ENCODE results near the gene GRAP. TPM values are rescaled to one million over a fixed set of nuclear protein-coding genes. Genes with fewer than 3 reads are reported as not detected.

GRAP gene
- total and polyA plus RNA-seq, 9 of the 15 experiments (the other 6 are each of a cell fraction or from before 2014, with no cell fraction given) = 0.07 to 0.41 (median 0.19) TPM; not detected in 5

DNA sequence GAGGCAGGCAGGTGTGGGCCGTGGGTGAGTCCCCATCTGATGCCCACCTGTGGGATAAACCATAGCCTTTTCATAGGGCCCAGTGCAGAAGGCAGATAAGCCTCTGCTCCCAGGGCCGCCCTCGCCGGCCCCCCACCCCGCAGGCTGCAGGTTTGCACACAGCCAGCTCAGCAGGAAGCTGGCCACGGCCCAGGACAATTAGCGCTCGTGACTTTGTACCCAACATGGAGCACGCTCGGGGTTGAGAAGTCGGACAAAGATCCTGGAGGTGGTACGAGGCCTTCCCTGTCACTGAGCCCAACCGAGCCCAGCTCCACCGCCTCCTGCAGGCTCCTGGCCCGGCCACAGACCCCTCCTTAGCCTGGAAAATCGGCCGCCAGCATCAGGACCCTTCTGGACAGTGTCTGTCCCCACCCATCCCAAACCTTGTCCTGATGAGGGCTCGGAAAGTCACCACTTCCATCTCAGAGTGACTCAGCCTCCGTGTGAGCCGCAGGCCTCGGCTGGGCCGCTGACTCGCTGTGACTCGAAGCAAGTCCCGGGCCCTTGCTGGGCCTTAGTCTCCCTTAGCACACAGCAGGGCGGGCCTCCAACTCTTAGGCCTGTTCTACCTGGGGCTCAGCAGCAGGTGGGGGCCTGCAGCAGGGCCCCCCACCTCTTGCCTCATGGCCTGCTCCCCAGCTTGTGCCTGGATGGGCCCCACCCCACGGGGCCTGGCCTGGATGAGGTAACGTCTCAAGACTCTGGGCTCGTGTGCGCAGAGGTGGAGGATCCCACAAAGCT, 64.9 kb downstream of the GRAP start (continued):
- TF ChIP-seq, protein P1, sequence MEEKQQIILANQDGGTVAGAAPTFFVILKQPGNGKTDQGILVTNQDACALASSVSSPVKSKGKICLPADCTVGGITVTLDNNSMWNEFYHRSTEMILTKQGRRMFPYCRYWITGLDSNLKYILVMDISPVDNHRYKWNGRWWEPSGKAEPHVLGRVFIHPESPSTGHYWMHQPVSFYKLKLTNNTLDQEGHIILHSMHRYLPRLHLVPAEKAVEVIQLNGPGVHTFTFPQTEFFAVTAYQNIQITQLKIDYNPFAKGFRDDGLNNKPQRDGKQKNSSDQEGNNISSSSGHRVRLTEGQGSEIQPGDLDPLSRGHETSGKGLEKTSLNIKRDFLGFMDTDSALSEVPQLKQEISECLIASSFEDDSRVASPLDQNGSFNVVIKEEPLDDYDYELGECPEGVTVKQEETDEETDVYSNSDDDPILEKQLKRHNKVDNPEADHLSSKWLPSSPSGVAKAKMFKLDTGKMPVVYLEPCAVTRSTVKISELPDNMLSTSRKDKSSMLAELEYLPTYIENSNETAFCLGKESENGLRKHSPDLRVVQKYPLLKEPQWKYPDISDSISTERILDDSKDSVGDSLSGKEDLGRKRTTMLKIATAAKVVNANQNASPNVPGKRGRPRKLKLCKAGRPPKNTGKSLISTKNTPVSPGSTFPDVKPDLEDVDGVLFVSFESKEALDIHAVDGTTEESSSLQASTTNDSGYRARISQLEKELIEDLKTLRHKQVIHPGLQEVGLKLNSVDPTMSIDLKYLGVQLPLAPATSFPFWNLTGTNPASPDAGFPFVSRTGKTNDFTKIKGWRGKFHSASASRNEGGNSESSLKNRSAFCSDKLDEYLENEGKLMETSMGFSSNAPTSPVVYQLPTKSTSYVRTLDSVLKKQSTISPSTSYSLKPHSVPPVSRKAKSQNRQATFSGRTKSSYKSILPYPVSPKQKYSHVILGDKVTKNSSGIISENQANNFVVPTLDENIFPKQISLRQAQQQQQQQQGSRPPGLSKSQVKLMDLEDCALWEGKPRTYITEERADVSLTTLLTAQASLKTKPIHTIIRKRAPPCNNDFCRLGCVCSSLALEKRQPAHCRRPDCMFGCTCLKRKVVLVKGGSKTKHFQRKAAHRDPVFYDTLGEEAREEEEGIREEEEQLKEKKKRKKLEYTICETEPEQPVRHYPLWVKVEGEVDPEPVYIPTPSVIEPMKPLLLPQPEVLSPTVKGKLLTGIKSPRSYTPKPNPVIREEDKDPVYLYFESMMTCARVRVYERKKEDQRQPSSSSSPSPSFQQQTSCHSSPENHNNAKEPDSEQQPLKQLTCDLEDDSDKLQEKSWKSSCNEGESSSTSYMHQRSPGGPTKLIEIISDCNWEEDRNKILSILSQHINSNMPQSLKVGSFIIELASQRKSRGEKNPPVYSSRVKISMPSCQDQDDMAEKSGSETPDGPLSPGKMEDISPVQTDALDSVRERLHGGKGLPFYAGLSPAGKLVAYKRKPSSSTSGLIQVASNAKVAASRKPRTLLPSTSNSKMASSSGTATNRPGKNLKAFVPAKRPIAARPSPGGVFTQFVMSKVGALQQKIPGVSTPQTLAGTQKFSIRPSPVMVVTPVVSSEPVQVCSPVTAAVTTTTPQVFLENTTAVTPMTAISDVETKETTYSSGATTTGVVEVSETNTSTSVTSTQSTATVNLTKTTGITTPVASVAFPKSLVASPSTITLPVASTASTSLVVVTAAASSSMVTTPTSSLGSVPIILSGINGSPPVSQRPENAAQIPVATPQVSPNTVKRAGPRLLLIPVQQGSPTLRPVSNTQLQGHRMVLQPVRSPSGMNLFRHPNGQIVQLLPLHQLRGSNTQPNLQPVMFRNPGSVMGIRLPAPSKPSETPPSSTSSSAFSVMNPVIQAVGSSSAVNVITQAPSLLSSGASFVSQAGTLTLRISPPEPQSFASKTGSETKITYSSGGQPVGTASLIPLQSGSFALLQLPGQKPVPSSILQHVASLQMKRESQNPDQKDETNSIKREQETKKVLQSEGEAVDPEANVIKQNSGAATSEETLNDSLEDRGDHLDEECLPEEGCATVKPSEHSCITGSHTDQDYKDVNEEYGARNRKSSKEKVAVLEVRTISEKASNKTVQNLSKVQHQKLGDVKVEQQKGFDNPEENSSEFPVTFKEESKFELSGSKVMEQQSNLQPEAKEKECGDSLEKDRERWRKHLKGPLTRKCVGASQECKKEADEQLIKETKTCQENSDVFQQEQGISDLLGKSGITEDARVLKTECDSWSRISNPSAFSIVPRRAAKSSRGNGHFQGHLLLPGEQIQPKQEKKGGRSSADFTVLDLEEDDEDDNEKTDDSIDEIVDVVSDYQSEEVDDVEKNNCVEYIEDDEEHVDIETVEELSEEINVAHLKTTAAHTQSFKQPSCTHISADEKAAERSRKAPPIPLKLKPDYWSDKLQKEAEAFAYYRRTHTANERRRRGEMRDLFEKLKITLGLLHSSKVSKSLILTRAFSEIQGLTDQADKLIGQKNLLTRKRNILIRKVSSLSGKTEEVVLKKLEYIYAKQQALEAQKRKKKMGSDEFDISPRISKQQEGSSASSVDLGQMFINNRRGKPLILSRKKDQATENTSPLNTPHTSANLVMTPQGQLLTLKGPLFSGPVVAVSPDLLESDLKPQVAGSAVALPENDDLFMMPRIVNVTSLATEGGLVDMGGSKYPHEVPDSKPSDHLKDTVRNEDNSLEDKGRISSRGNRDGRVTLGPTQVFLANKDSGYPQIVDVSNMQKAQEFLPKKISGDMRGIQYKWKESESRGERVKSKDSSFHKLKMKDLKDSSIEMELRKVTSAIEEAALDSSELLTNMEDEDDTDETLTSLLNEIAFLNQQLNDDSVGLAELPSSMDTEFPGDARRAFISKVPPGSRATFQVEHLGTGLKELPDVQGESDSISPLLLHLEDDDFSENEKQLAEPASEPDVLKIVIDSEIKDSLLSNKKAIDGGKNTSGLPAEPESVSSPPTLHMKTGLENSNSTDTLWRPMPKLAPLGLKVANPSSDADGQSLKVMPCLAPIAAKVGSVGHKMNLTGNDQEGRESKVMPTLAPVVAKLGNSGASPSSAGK (IDR thresholded peaks at IDR 0.05) = peak; percentile 78
- TF ChIP-seq ZNF589 (CRISPR knock-in tag; IDR thresholded peaks at IDR 0.05; ENCODE audit: low read depth) = peak; percentile 74; the same call in 1 of the 2 replicates
- TF ChIP-seq NR2C2 (CRISPR knock-in tag; IDR thresholded peaks at IDR 0.05) = no peak
- peak; percentile 19; the same call in 1 of the 2 replicates for TF ChIP-seq NR2C2 (tag; IDR thresholded peaks at IDR 0.05)
- TF ChIP-seq JUND (IDR thresholded peaks at IDR 0.05; ENCODE audit: borderline replicate concordance, low read depth, low read length) = no peak
- TF ChIP-seq JUND (tag; IDR thresholded peaks at IDR 0.05; ENCODE audit: borderline replicate concordance, low read depth, low read length) = peak; percentile 26; the same call in 1 of the 3 replicates
- TF ChIP-seq, protein P2, sequence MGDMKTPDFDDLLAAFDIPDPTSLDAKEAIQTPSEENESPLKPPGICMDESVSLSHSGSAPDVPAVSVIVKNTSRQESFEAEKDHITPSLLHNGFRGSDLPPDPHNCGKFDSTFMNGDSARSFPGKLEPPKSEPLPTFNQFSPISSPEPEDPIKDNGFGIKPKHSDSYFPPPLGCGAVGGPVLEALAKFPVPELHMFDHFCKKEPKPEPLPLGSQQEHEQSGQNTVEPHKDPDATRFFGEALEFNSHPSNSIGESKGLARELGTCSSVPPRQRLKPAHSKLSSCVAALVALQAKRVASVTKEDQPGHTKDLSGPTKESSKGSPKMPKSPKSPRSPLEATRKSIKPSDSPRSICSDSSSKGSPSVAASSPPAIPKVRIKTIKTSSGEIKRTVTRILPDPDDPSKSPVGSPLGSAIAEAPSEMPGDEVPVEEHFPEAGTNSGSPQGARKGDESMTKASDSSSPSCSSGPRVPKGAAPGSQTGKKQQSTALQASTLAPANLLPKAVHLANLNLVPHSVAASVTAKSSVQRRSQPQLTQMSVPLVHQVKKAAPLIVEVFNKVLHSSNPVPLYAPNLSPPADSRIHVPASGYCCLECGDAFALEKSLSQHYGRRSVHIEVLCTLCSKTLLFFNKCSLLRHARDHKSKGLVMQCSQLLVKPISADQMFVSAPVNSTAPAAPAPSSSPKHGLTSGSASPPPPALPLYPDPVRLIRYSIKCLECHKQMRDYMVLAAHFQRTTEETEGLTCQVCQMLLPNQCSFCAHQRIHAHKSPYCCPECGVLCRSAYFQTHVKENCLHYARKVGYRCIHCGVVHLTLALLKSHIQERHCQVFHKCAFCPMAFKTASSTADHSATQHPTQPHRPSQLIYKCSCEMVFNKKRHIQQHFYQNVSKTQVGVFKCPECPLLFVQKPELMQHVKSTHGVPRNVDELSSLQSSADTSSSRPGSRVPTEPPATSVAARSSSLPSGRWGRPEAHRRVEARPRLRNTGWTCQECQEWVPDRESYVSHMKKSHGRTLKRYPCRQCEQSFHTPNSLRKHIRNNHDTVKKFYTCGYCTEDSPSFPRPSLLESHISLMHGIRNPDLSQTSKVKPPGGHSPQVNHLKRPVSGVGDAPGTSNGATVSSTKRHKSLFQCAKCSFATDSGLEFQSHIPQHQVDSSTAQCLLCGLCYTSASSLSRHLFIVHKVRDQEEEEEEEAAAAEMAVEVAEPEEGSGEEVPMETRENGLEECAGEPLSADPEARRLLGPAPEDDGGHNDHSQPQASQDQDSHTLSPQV (IDR thresholded peaks at IDR 0.05) = peak; percentile 84
- TF ChIP-seq NFIC (IDR thresholded peaks at IDR 0.05) = peak; percentile 77
- 0 out of 2 replicates have a peak, but pooled peaks have one; percentile 22 for TF ChIP-seq ZNF644 (tag; IDR thresholded peaks at IDR 0.05; ENCODE audit: low read depth)

Measured in K562 (cell line).